NCI-H1417 treated with DMSO at 0.1 percent for 48 hours (cell line): ENCODE data around the gene ARF5.

Experiments
- DNase-seq: peaks from one replicate; lab custom pipeline; 2025; lab: John Stamatoyannopoulos, UW

ARF5 gene

GRCh38 chr7:127635659-127636285 lies 47.6 kb downstream of the ARF5 start:
- no peak for DNase-seq

GRCh38 chr7:127638197-127638596 lies 50.0 kb downstream of the ARF5 start:
- no peak for DNase-seq
